Measurements from ENCODE around the gene SLC10A3.
"Not testable (repeated sequence)": the region's sequence is repeated elsewhere in the genome, so short reads cannot be mapped to it uniquely, and the experiment has no call there.

SLC10A3 gene

DNA sequence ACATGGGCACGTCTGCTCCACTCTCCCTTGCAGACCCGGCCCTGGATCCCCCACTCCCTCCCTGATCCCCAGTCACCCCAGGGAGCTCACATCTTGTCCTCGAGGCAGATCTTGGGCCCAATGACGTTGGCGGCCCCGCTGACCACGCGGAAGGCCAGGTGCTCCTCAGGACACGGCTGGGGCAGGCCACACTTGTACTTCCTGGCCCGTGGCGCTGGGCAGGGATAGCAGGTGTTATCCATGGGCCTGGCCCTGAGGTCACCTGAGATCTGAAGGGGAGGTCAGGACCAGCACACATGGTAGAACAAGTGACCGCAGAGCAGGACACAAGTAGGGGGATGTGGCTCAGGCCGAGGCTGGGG is 17.9 kb upstream of the SLC10A3 start:
- DNase-seq, result no peak

DNA sequence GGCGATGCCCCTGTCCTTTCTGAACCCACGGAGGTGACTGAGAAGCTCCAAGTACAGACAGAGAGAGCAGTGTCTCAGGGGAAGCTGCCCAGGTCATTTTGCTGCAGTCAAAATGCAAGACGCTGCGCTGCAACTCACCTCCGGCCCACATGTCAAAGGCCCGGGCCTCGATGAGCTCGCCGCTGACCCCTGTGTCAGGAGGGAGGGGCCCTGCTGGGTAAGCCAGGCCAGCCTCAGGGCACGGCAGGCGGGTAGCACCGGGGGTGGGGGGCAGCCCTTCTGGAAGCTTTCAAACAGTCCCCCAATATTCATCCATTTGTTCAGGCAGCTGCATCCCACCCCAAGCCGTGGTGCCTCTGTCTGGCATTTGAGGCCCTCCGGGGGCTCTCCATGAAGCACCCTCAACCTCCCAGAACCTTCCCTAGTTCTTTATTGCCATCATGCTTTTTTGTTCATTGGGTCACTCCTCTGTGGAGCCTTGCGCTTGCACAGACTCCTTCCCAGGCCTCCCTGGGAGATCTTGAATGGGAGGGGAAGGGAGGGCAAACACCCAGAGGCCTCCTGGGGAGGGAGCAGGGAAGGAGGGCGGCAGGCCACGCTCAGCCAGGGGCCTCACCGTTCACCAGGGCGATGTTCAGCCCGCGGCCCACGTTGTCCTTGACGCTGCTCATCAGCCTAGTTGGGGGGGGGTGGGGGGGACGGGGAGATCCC is 17.4 kb upstream of the SLC10A3 start:
- DNase-seq, result no peak

DNA sequence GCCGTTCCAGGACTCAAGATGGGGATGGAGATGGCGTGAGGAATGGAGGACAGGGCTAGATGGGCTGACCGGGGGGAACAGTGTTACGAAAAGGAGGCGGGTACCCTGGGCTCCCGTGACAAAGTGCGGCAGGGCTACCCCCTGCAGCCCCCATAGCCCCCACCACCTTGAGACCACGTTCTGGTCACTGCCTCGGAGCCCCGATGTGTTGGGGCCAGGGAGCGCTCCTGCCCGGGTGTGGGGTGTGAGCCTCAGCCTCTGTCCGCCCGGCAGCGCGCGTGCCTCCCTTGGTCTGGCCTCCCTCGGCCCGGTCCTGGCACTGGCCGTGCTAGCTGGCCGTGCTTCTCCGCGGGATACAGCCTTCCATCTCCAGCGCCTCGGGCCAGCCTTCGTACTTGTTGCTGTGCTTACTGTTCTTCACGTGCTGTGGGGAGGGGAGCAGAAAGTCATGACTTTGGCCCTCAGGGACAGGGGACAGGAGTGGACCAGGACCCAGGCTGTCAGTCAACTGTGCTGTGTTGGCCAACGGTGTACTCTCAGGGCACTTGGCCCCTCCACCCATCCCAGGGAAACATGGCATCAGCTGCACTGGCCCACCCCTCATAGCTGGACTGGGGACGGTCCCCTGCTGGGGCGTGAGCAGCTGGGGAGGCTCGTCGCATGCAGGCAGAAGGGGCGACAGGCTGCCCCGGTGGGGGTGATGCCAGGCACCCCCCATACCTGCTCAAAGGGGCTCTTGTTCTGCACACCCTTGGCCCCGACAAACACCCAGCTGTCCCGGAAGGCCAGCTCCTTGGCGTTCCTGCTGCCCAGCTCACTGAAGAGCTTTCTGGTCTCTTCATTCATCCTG is 16.3 kb upstream of the SLC10A3 start:
- no peak for DNase-seq

DNA sequence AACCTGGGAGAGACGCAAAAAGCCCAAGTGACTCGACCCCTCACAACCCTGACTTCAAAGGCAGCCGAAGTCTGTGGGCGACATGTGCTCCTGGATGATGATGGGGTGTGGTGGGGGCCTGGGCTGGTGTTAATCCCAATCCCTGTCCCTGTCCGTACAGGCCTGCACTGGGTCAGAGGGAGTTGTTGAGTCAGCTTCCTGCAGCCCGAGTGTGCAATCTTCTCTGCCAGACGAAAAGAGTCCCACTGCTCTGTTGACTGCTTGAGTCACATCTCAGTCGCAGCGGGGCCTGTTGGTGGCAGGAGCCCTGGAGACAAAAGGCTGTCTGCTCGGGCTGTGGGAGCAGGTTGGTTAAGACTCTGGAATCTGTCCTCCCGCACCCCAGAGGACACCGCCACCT is 15.3 kb upstream of the SLC10A3 start:
- no peak for DNase-seq

GRCh38 chrX:154502989-154503388 is 12.6 kb upstream of the SLC10A3 start:
- DNase-seq, result no peak

GRCh38 chrX:154502098-154502497 is 11.7 kb upstream of the SLC10A3 start:
- DNase-seq, result no peak

DNA sequence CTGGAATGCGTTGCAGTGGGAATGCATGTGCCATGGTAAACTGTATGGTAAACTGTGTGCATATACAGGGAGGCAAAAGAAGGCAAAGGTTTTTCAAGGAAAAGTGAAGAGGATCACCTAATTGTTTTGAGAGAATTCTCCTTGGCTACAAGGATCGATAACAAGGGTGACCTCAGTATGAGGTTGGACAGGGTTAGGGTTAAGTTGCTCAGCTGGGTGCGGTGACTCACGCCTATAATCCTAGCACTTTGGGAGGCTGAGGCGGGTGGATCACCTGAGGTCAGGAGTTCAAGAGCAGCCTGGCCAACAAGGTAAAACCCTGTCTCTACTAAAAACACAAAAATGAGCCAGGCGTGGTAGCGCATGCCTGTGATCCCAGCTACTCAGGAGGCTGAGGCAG is 11.0 kb upstream of the SLC10A3 start:
- DNase-seq, result not testable (repeated sequence)

- DNase-seq, result not testable (repeated sequence)
These were observed 6.2 kb upstream of the SLC10A3 start for GRCh38 chrX:154496591-154497137.

- no peak for DNase-seq
These were observed 5.1 kb upstream of the SLC10A3 start for GRCh38 chrX:154495472-154495922.

GRCh38 chrX:154494715-154495114 is 4.3 kb upstream of the SLC10A3 start:
- no peak for DNase-seq

GRCh38 chrX:154490021-154490413 is 412 bp downstream of the SLC10A3 start:
- DNase-seq, result no peak

DNA sequence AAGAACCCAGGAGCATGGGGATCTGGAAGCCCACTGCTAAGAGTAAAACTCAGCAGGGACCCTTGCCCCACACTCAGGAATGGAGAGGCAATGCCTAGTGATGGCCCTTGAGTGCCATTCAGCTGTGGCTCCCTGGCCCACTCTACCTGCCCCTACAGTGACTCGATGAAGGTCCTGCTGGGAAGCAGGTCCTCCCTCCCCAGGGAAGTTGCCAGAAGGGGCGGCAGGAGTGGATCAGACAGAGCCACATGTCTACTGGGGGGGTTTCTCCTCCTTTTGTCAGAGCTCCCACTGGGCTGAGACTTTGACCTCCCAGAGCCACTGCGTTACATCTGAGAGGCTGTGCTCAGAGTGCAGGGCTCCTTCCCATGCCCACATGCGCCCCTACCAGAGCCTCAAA is 1.2 kb downstream of the SLC10A3 start:
- DNase-seq, result no peak

DNA sequence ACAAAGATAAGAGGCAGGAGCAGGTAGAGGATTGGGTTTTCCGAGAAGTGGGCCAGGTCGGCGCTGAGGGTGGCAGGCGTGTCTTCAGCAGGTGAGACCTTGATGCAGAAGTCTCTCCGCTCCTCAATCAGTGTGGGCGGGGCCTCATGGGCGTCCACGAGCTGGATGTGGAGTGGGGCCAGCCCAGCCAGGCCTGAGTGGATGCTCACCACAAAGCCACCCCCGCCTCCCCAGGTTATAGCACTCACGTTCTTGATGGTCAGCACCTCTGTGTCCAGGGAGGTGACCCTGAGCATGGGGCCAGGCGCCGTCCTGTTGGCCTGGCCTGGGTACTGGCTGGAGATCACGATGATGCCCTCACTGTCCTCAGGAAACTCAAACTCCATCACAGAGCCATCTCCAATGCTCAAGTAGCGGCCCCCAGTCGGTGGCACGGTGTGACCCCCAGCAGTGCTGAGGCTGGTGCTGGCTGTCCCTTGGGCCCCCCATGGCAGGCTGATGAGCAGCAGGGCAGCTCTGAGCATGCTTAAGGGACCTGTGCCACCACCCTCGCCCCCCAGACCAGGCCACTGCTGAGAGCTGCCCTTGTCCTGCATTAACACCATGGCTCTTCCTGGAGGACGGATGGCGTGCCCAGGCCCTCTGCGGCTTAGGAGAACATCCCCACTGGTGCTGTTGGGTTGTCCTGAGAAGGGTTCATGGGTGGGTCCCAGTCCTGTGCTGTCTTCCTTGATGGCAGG is 1.9 kb downstream of the SLC10A3 start:
- no peak for DNase-seq

DNA sequence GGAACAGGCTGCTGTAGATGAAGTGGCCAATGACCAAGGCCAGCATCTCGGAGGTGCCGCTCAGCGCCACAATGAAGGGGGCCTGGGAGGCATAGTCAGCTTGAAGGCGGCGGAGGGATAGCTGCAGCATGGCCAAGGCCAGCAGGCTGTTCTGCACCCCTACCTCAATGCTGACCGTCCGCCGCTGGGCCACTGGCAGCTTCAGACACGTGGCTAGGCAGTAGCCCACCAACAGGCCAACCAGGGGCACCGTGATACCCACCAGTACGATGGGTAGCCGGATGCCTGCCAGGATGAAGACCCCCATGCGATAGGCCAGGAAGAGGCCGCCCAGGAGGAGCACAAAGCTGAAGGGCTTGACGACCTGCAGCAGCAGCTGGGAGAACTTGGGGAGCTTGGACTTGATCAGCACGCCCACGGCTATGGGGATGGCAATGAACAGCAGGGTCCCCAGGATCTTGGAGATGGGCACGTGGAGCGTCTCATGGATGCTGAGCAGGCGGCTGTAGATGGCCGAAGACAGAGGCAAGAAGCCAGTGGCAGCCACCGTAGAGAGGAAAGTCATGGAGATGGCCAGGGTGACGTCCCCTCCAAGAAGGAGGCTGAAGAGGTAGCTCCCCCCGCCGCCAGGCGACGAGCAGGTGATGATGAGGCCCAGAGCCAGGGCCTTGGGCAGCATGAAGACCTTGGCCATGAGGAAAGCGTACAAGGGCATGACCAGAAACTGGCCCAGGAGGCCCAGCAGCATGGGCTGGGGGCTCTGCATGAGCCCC is 2.7 kb downstream of the SLC10A3 start:
- no peak for DNase-seq

DNA sequence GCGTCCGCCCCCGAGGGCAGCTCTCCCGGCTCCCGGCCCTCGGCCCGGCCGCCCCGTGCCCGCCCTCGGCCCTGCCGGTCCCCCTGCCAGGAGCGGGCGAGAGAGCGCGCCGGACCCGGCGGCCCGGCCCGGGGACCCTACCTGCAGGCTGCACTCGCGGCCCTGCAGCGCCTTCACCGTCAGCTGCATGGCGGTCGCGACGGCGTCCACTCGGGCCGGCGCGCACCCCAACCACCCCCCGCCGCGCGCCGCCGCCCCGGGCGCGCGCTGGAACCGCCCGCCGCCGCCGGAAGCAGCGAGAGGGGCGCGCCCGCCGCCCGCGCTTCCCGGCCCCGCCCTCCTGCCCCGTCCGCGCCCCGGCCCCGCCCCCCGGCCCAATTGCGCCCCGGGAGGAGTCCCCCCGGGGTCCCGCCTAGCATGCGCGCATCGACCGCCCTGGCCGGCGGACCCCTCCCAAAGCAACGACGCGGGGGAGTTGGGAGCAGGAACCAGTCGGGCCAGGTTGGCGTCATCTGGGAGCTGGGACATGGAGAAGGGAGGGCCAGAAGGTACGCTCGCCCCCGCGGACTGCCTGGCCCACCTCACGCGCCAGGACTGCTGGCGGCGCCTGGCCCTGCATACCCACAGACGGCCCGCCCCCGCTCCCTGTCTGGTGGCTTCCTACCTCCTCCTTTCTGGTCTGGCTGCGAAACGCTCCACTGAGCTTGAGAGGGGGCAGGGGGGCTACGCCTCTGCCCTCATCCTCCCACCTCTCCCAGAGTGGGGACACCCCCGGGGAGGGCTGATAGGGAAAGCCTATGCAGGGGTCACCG is 3.8 kb downstream of the SLC10A3 start, which contains the start of gene UBL4A:
TSS of gene UBL4A (minus strand) at position 220 of the 812 bp plus-strand sequence. CDS start at position 189, 31 bp downstream.
- peak; percentile 61 to 65 for DNase-seq

GRCh38 chrX:154486052-154486395 is 4.4 kb downstream of the SLC10A3 start:
- DNase-seq, result peak in 1 of 2 donors; percentile 38

DNA sequence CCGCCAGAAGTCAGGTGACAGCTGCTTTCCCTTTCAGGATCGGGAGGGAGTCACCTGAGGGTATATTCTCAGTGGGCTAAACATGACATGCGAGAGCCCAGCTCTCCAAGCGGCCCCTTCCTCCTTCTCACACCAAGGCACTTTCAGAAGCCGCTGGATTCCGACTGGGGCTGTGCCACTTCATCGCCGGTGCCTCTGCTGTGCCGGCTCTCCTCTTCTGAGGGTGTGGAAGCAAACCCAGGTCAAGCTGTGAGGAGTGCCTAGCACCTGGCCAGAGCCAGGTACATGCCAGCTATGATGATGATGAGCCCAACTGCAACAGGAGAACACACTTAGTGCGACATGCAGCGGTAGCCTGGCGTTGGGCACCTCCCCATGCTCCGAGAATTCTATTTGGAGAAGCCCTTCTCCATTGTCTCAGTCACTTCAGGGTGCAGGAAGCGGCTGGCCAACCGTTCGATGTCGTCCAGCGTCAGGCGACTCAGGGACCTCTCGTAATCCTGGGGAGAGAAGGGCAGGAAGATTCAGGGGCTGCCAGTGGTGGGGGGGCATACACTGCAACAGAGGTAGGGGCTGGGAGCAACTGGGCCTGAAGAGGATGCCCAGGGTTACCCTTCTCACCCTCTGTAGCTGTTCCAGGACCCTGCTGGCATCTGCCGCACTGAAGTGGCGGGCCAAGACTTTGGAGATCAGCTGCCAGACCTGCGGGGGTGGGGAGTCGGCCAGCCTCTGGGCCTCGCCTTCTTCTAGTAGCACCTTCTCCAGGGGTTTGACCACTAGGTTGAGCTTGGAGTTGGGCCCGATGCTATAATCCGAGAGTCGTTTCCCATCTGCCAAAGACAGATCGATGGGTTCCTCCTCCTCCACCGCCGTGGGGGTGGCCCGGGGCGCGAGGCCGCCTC is 5.0 kb downstream of the SLC10A3 start:
- no peak for DNase-seq

DNA sequence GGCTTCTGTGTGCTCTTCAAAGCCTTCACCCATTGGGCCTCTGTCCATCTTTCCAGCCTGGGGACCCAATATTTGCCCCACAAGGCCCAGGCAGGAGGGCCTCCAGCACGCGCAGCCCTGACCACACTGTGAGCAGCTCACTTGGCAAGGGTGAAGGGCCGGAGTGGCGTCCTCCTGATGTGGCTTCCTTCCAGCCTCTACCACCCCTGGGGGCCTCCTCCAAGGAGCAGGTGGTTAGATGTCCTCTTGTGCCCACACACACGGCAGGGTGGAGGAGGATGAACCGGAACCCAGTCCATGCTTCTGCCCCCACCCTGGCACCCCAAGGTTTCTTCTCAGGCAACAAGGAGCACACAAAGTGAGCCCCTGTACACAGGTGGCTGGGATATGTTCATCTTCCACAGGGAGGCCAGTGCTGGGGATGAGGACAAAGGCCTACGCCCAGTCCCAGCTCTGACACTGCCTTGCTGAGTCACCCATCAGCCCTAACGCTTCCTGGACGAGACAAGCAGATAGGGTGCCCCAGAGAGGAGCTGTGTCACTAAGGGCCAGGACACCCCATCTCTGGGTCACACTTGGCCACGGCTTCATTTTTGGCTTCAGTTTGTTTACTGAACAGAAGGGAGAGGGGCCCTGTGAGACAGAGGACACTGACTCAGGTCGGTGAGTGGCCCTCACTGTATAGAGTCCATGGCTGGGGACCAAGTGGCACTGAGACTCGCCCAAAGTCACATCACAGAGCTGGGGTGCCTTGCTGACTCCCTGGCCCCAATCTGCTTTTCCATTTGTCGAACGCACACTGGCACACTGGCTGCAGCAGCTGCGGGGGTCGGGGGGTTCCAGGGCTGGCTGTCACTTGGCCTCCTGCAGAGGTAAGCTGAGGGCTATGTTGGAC is 5.9 kb downstream of the SLC10A3 start:
- peak in 1 of 2 donors; percentile 41 for DNase-seq

DNA sequence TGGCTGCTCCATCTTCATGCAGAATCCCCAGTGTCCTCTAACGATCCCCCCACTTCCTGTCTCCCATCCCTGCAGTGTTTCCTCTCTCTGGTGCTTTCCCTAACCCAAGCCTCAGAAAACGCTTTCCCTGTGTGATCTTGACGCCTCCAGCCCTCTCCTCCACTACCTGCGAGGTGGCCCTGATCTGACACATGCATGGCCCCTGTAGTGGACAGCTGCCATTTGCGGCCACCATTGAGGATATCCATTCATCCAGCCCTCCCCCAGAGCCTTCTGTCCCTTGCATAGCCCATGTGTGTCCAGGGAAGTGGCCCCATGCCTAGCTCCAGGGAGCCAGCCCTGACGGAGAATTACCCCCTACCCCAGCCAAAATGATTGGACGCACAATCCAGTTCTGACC is 7.1 kb downstream of the SLC10A3 start:
- no peak for DNase-seq

All from CD4-positive, alpha-beta T cell treated with Interleukin-1 beta for 1 hour (primary cell).